ENCODE measurements around the gene LYRM4.

LYRM4 gene

GRCh38 chr6:5157621-5158138, 103.1 kb downstream of the LYRM4 start:
- no peak overlapping the region for H2AK5ac ChIP-seq (ENCODE audit: low read length)
- no peak overlapping the region for H3K14ac ChIP-seq (ENCODE audit: low read length)
- H3K79me1 ChIP-seq (ENCODE audit: low read length) = no peaks in the 10 kb centered on the region
- no peak overlapping the region for H4K8ac ChIP-seq (ENCODE audit: low read depth, low read length)
- no peaks in the 10 kb centered on the region for H3K9me3 ChIP-seq (ENCODE audit: insufficient read depth, low read depth, low read length)
- no peak overlapping the region for H3K23ac ChIP-seq (ENCODE audit: low read length)
- H3K4ac ChIP-seq (ENCODE audit: low read depth, low read length) = no peak overlapping the region
- H3K36me3 ChIP-seq (ENCODE audit: control insufficient read depth in 1 of 2, insufficient read depth in 2 of 2, low read length in 2 of 2) = no peaks in the 10 kb centered on the region
- no peaks in the 10 kb centered on the region for H3K27me3 ChIP-seq (ENCODE audit: insufficient read depth, low read length)
- H3K18ac ChIP-seq (ENCODE audit: low read length) = no peak overlapping the region
- no peak overlapping the region for H3K27ac ChIP-seq (ENCODE audit: low read depth, low read length)
- H3K9ac ChIP-seq (ENCODE audit: low read length) = no peak overlapping the region
- peaks cover 6 to 9% of the 10 kb centered on the region in 2 experiments for H3K4me1 ChIP-seq (ENCODE audit: control insufficient read depth in 1 of 2, insufficient read depth in 2 of 2, low read length in 2 of 2)
- no peak overlapping the region for H3K4me2 ChIP-seq (ENCODE audit: low read length)
- WGBS (ENCODE audit: extremely low coverage, insufficient coverage, insufficient read length) = no CpG with 5 or more reads among the region's 10 CpGs
- H2BK5ac ChIP-seq (ENCODE audit: low read depth, low read length, poor library complexity) = no peak overlapping the region
- H2BK12ac ChIP-seq (ENCODE audit: low read length) = no peak overlapping the region
- H4K91ac ChIP-seq (ENCODE audit: low read depth, low read length) = no peak overlapping the region
- H2BK120ac ChIP-seq (ENCODE audit: insufficient read depth, low read length, poor library complexity) = no peak overlapping the region
- no peak overlapping the region for H3K4me3 ChIP-seq (ENCODE audit: low read depth, low read length)
- no peaks in the 10 kb centered on the region for H3K79me2 ChIP-seq (ENCODE audit: control insufficient read depth, insufficient read depth, low read length, poor library complexity)
- H2AFZ ChIP-seq (ENCODE audit: insufficient read depth, low read length, poor library complexity) = no peak overlapping the region
- DNase-seq = no peak
- no peak overlapping the region for H4K12ac ChIP-seq (ENCODE audit: low read depth, low read length)

GRCh38 chr6:5156627-5157026, 104.1 kb downstream of the LYRM4 start:
- Histone ChIP-seq H3K4ac (ENCODE audit: low read depth, low read length) (no peak overlapping the region), H4K8ac (ENCODE audit: low read depth, low read length) (no peak overlapping the region), H4K91ac (ENCODE audit: low read depth, low read length) (no peak overlapping the region), H3K27ac (ENCODE audit: low read depth, low read length) (no peak overlapping the region), H3K4me2 (ENCODE audit: low read length) (no peak overlapping the region), H3K18ac (ENCODE audit: low read length) (no peak overlapping the region), H2BK12ac (ENCODE audit: low read length) (no peak overlapping the region), H3K9me3 (ENCODE audit: insufficient read depth, low read depth, low read length) (no peaks in the 10 kb centered on the region), H4K12ac (ENCODE audit: low read depth, low read length) (no peak overlapping the region), H2AK5ac (ENCODE audit: low read length) (no peak overlapping the region), H2AFZ (ENCODE audit: insufficient read depth, low read length, poor library complexity) (no peak overlapping the region), H3K9ac (ENCODE audit: low read length) (no peak overlapping the region), H3K4me1 (ENCODE audit: control insufficient read depth in 1 of 2, insufficient read depth in 2 of 2, low read length in 2 of 2) (peaks cover 6 to 9% of the 10 kb centered on the region in 2 experiments), H3K79me2 (ENCODE audit: control insufficient read depth, insufficient read depth, low read length, poor library complexity) (no peaks in the 10 kb centered on the region), H3K79me1 (ENCODE audit: low read length) (no peaks in the 10 kb centered on the region), H3K23ac (ENCODE audit: low read length) (no peak overlapping the region), H3K27me3 (ENCODE audit: insufficient read depth, low read length) (no peaks in the 10 kb centered on the region), H3K14ac (ENCODE audit: low read length) (no peak overlapping the region), H2BK5ac (ENCODE audit: low read depth, low read length, poor library complexity) (no peak overlapping the region), H3K4me3 (ENCODE audit: low read depth, low read length) (no peak overlapping the region), H2BK120ac (ENCODE audit: insufficient read depth, low read length, poor library complexity) (no peak overlapping the region), H3K36me3 (ENCODE audit: control insufficient read depth in 1 of 2, insufficient read depth in 2 of 2, low read length in 2 of 2) (no peaks in the 10 kb centered on the region)
- no CpG with 5 or more reads among the region's 5 CpGs for WGBS (ENCODE audit: extremely low coverage, insufficient coverage, insufficient read length)
- no peak for DNase-seq

GRCh38 chr6:5155906-5156305, 104.8 kb downstream of the LYRM4 start:
- Histone ChIP-seq H3K79me1 (ENCODE audit: low read length) (no peaks in the 10 kb centered on the region), H3K9ac (ENCODE audit: low read length) (no peak overlapping the region), H2AK5ac (ENCODE audit: low read length) (no peak overlapping the region), H3K23ac (ENCODE audit: low read length) (no peak overlapping the region), H3K4ac (ENCODE audit: low read depth, low read length) (no peak overlapping the region), H3K4me2 (ENCODE audit: low read length) (no peak overlapping the region), H2AFZ (ENCODE audit: insufficient read depth, low read length, poor library complexity) (no peak overlapping the region), H3K36me3 (ENCODE audit: control insufficient read depth in 1 of 2, insufficient read depth in 2 of 2, low read length in 2 of 2) (no peaks in the 10 kb centered on the region), H3K4me1 (ENCODE audit: control insufficient read depth in 1 of 2, insufficient read depth in 2 of 2, low read length in 2 of 2) (peaks cover 6 to 9% of the 10 kb centered on the region in 2 experiments), H3K4me3 (ENCODE audit: low read depth, low read length) (no peak overlapping the region), H3K18ac (ENCODE audit: low read length) (no peak overlapping the region), H3K14ac (ENCODE audit: low read length) (no peak overlapping the region), H4K8ac (ENCODE audit: low read depth, low read length) (no peak overlapping the region), H3K9me3 (ENCODE audit: insufficient read depth, low read depth, low read length) (no peaks in the 10 kb centered on the region), H3K79me2 (ENCODE audit: control insufficient read depth, insufficient read depth, low read length, poor library complexity) (no peaks in the 10 kb centered on the region), H2BK12ac (ENCODE audit: low read length) (no peak overlapping the region), H4K91ac (ENCODE audit: low read depth, low read length) (no peak overlapping the region), H3K27me3 (ENCODE audit: insufficient read depth, low read length) (no peaks in the 10 kb centered on the region), H2BK120ac (ENCODE audit: insufficient read depth, low read length, poor library complexity) (no peak overlapping the region), H4K12ac (ENCODE audit: low read depth, low read length) (no peak overlapping the region), H2BK5ac (ENCODE audit: low read depth, low read length, poor library complexity) (no peak overlapping the region), H3K27ac (ENCODE audit: low read depth, low read length) (no peak overlapping the region)
- no CpG with 5 or more reads among the region's 3 CpGs for WGBS (ENCODE audit: extremely low coverage, insufficient coverage, insufficient read length)
- DNase-seq = no peak

GRCh38 chr6:5153186-5153585, 107.6 kb downstream of the LYRM4 start:
- H3K9ac ChIP-seq (ENCODE audit: low read length) = no peak overlapping the region
- DNase-seq = no peak
- H2BK120ac ChIP-seq (ENCODE audit: insufficient read depth, low read length, poor library complexity) = no peak overlapping the region
- H3K27ac ChIP-seq (ENCODE audit: low read depth, low read length) = no peak overlapping the region
- no peaks in the 10 kb centered on the region for H3K4me1 ChIP-seq (ENCODE audit: control insufficient read depth in 1 of 2, insufficient read depth in 2 of 2, low read length in 2 of 2)
- no peak overlapping the region for H2AK5ac ChIP-seq (ENCODE audit: low read length)
- H3K79me1 ChIP-seq (ENCODE audit: low read length) = no peaks in the 10 kb centered on the region
- no peak overlapping the region for H3K4ac ChIP-seq (ENCODE audit: low read depth, low read length)
- no peak overlapping the region for H3K4me3 ChIP-seq (ENCODE audit: low read depth, low read length)
- H3K23ac ChIP-seq (ENCODE audit: low read length) = no peak overlapping the region
- WGBS (ENCODE audit: extremely low coverage, insufficient coverage, insufficient read length) = no CpG with 5 or more reads among the region's 5 CpGs
- H3K4me2 ChIP-seq (ENCODE audit: low read length) = no peak overlapping the region
- no peak overlapping the region for H2AFZ ChIP-seq (ENCODE audit: insufficient read depth, low read length, poor library complexity)
- no peak overlapping the region for H3K18ac ChIP-seq (ENCODE audit: low read length)
- no peak overlapping the region for H2BK12ac ChIP-seq (ENCODE audit: low read length)
- no peak overlapping the region for H4K12ac ChIP-seq (ENCODE audit: low read depth, low read length)
- no peak overlapping the region for H2BK5ac ChIP-seq (ENCODE audit: low read depth, low read length, poor library complexity)
- no peaks in the 10 kb centered on the region for H3K36me3 ChIP-seq (ENCODE audit: control insufficient read depth in 1 of 2, insufficient read depth in 2 of 2, low read length in 2 of 2)
- H3K9me3 ChIP-seq (ENCODE audit: insufficient read depth, low read depth, low read length) = no peaks in the 10 kb centered on the region
- no peaks in the 10 kb centered on the region for H3K79me2 ChIP-seq (ENCODE audit: control insufficient read depth, insufficient read depth, low read length, poor library complexity)
- H3K27me3 ChIP-seq (ENCODE audit: insufficient read depth, low read length) = no peaks in the 10 kb centered on the region
- H4K8ac ChIP-seq (ENCODE audit: low read depth, low read length) = no peak overlapping the region
- H3K14ac ChIP-seq (ENCODE audit: low read length) = no peak overlapping the region
- no peak overlapping the region for H4K91ac ChIP-seq (ENCODE audit: low read depth, low read length)

Measured in trophoblast cell (in vitro differentiated cells and primary cell).